H1 (cell line): Measurements from ENCODE around the gene FLVCR2. TPM values are rescaled to one million over a fixed set of nuclear protein-coding genes. Genes with fewer than 3 reads are reported as not detected.

Source experiments
- BACH1 ChIP-seq: IDR thresholded peaks from 2 replicates; pipeline ENCODE4 v1.6.1; 2012; ENCODE audit warnings: low read length, improper control_type of control experiment
- CHD2 ChIP-seq: IDR thresholded peaks from 2 replicates; pipeline ENCODE4 v1.6.1; 2012; ENCODE audit warnings: low read length, improper control_type of control experiment
- EP300 ChIP-seq, 2 experiments: IDR thresholded peaks; 1 replicate in 1 of 2; 2 replicates in 1 of 2; pipeline ENCODE4 v1.6.1; 2011 to 2012; ENCODE audit warnings: low read depth in 2 of 2, low read length in 2 of 2, mild to moderate bottlenecking in 2 of 2, borderline replicate concordance in 1 of 2, inconsistent platforms in 1 of 2, moderate library complexity in 1 of 2
- MAFK ChIP-seq: IDR thresholded peaks from 2 replicates; pipeline ENCODE4 v1.6.1; 2012; ENCODE audit warnings: low read depth, mild to moderate bottlenecking, improper control_type of control experiment, low read length
- PHF8 ChIP-seq: fragments of 200-600 bp; sonication (generic); conservative IDR thresholded peaks from 2 replicates; pipeline ENCODE4 v1.7.1; 2012; ENCODE audit warnings: low read depth, mild to moderate bottlenecking, inconsistent platforms, low read length, moderate library complexity
- RBBP5 ChIP-seq: IDR thresholded peaks from 2 replicates; pipeline ENCODE4 v1.7.1; 2012; ENCODE audit warnings: low read depth, mild to moderate bottlenecking, inconsistent platforms, low read length, moderate library complexity, borderline replicate concordance
- SAP30 ChIP-seq: fragments of 300-600 bp; sonication (generic); IDR thresholded peaks from 2 replicates; pipeline ENCODE4 v1.7.1; 2012; ENCODE audit warnings: low read length, moderate library complexity, mild to moderate bottlenecking, inconsistent platforms; ENCODE audit not compliant: insufficient read depth, insufficient replicate concordance
- SIX5 ChIP-seq: IDR thresholded peaks from 2 replicates; pipeline ENCODE4 v1.6.1; 2011; ENCODE audit warnings: mild to moderate bottlenecking, low read depth, low read length
- TAF7 ChIP-seq: optimal IDR thresholded peaks from 2 replicates; pipeline ENCODE3; 2011; ENCODE audit warnings: low read depth, mild to moderate bottlenecking, inconsistent platforms, low read length, moderate library complexity, borderline replicate concordance
- polyA plus RNA-seq, 7 experiments: library from polyadenylated mRNA; depleted of rRNA in 3 of 7; stranded (reverse) in 5 of 7; unstranded in 2 of 7; fragments of >200 nt in 5 of 7; fragments of 200-250 nt in 2 of 7; gene quantifications; 1 replicate in 5 of 7; 2 replicates in 1 of 7; 4 replicates in 1 of 7; pipeline versions ENCODE4 v1.2.1 to v1.2.3, GENCODE V29; 2011 to 2013; ENCODE audit warnings: missing spikeins in 2 of 7, mixed read lengths in 2 of 7
- total RNA-seq: library from RNA; stranded (reverse); fragmentation: NEBNext Ultra II Directional; extraction: Animal tissue kit (Norgen Biotek cat#: 25700); gene quantifications from 2 replicates; pipeline ENCODE4 v1.2.1, GENCODE V29; 2021
- TF ChIP-seq, protein P1 (sequence below): IDR thresholded peaks from 2 replicates; pipeline ENCODE4 v1.6.1; 2012; ENCODE audit warnings: low read length, inconsistent platforms

FLVCR2 gene
- total and polyA plus RNA-seq, 2 of the 8 experiments (the other 6 are each of a cell fraction or from before 2014, with no cell fraction given) = 7.1 to 8.2 TPM

DNA sequence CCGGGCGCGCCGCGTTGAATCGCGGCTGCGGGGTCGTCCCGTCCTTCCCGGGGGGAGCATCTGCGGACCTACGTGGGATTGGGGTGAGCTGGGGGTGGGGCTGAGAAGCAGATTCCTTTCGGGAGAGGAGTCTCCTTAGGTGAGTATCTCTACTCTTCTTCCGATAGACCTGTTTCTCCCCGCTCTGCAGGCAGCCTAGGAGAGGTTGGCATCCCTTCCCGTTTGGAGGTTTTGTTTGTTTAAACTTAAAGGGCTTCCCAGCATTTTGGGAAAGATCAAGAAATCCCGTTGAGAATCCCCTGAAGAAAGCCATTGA is 83.0 kb downstream of the FLVCR2 start (continued):
- TF ChIP-seq, protein P1, sequence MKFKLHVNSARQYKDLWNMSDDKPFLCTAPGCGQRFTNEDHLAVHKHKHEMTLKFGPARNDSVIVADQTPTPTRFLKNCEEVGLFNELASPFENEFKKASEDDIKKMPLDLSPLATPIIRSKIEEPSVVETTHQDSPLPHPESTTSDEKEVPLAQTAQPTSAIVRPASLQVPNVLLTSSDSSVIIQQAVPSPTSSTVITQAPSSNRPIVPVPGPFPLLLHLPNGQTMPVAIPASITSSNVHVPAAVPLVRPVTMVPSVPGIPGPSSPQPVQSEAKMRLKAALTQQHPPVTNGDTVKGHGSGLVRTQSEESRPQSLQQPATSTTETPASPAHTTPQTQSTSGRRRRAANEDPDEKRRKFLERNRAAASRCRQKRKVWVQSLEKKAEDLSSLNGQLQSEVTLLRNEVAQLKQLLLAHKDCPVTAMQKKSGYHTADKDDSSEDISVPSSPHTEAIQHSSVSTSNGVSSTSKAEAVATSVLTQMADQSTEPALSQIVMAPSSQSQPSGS = no peak
- TF ChIP-seq TAF7 (no peak), EP300 (IDR thresholded peaks at IDR 0.05; ENCODE audit: borderline replicate concordance in 1 of 2, low read depth in 2 of 2, low read length in 2 of 2) (no peak), BACH1 (no peak), MAFK (no peak), RBBP5 (0 out of 2 replicates have a peak, but pooled peaks have one; percentile 7), CHD2 (no peak), SIX5 (no peak), PHF8 (peak; percentile 53), SAP30 (no peak)
